ENCODE measurements around the gene HOXD9. TPM values are rescaled to one million over a fixed set of nuclear protein-coding genes. Genes with fewer than 3 reads are reported as not detected.

HOXD9 gene
- polyA plus RNA-seq, 1 experiment = not detected

GRCh38 chr2:176101216-176101830 lies 21.2 kb upstream of the HOXD9 start:
- TF ChIP-seq CTCF (IDR thresholded peaks at IDR 0.05; ENCODE audit: low read depth, low read length) = no peak
- POLR2A ChIA-PET = no interaction called here
- CTCF ChIA-PET = no interaction called here

GRCh38 chr2:176101842-176102241 lies 20.7 kb upstream of the HOXD9 start:
- H3K27me3 ChIP-seq (ENCODE audit: control insufficient read depth, insufficient read depth, low read length) = peaks cover 95% of the 10 kb centered on the region
- no peak for DNase-seq (ENCODE audit: low read depth, low spot score)
- TF ChIP-seq CTCF (IDR thresholded peaks at IDR 0.05; ENCODE audit: low read depth, low read length) = no peak
- CTCF ChIA-PET = no interaction called here
- POLR2A ChIA-PET = no interaction called here
- H3K27ac ChIP-seq (ENCODE audit: low read depth, low read length) = no peak overlapping the region
- no peak overlapping the region for H3K4me3 ChIP-seq (ENCODE audit: low read depth, low read length)
- H3K9me3 ChIP-seq (ENCODE audit: control insufficient read depth, insufficient read depth, low read length) = peaks cover 17% of the 10 kb centered on the region; the same call in 1 of the 2 replicates

More at GRCh38 chr2:176101216-176101830, 21.2 kb upstream of the HOXD9 start:
- Histone ChIP-seq H3K27ac (ENCODE audit: low read depth, low read length) (no peak overlapping the region), H3K9me3 (ENCODE audit: control insufficient read depth, insufficient read depth, low read length) (peaks cover 17% of the 10 kb centered on the region; the same call in 1 of the 2 replicates), H3K4me3 (ENCODE audit: low read depth, low read length) (no peak overlapping the region), H3K27me3 (ENCODE audit: control insufficient read depth, insufficient read depth, low read length) (peaks cover 96% of the 10 kb centered on the region)
- no peak for DNase-seq (ENCODE audit: low read depth, low spot score)

DNA sequence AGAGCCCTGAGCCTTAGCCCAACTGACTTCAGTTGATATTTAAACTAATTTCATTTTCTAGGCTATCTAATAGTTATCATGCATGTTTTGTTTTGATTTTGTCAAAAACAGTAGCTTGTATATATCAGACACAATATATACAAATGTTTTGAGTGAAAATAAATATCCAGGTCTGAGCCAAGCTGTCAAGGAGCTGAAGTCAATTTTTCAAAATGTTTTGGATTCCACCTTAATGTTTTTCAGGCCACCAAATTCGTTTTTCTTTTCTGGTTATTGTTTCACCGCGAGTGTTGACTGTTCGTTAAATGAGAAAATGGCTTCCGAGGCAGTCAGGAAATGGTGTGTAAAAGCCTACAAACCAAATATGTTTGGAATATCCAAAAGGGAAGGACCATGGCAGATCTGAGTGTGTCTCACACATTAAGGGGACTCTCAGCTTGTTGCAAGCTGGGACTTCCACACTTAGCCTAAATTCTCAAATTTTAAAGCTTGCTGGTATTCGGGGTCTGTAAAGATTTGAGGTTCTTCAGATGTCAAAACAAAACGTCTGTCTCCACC lies 20.1 kb upstream of the HOXD9 start:
- Histone ChIP-seq H3K9me3 (ENCODE audit: control insufficient read depth, insufficient read depth, low read length) (peaks cover 16% of the 10 kb centered on the region; the same call in 1 of the 2 replicates), H3K27ac (ENCODE audit: low read depth, low read length) (no peak overlapping the region), H3K27me3 (ENCODE audit: control insufficient read depth, insufficient read depth, low read length) (peaks cover 95% of the 10 kb centered on the region), H3K4me3 (ENCODE audit: low read depth, low read length) (no peak overlapping the region)
- no peak for TF ChIP-seq CTCF (IDR thresholded peaks at IDR 0.05; ENCODE audit: low read depth, low read length)
- POLR2A ChIA-PET = no interaction called here
- DNase-seq (ENCODE audit: low read depth, low spot score) = no peak
- CTCF ChIA-PET = interaction anchor here (0.7 to 1.5 kb wide), 4 partner anchors 14 to 851 kb away, joined by 3 to 6 read pairs (median 4); no protein-coding TSS in a partner anchor

GRCh38 chr2:176103194-176103593 lies 19.3 kb upstream of the HOXD9 start:
- DNase-seq (ENCODE audit: low read depth, low spot score) = no peak
- POLR2A ChIA-PET = no interaction called here

More at GRCh38 chr2:176103194-176103593, 19.3 kb upstream of the HOXD9 start:
- Histone ChIP-seq H3K9me3 (ENCODE audit: control insufficient read depth, insufficient read depth, low read length) (peaks cover 15% of the 10 kb centered on the region; the same call in 1 of the 2 replicates), H3K4me3 (ENCODE audit: low read depth, low read length) (no peak overlapping the region), H3K27ac (ENCODE audit: low read depth, low read length) (no peak overlapping the region), H3K27me3 (ENCODE audit: control insufficient read depth, insufficient read depth, low read length) (peaks cover 88% of the 10 kb centered on the region)
- no peak for TF ChIP-seq CTCF (IDR thresholded peaks at IDR 0.05; ENCODE audit: low read depth, low read length)
- CTCF ChIA-PET = interaction anchor here (0.7 to 1.5 kb wide), 4 partner anchors 14 to 852 kb away, joined by 3 to 6 read pairs (median 4); no protein-coding TSS in a partner anchor

Measured in AG04450 (cell line).